PFSK-1 (cell line): ENCODE measurements around the gene ING4.

ENCODE experiments used
- FOXP2 ChIP-seq: optimal IDR thresholded peaks from 2 replicates; pipeline ENCODE3; 2011; ENCODE audit warnings: borderline replicate concordance, control low read depth, inconsistent platforms; ENCODE audit not compliant: insufficient read depth; ENCODE audit errors: extremely low read length, extremely low read depth
- POLR2AphosphoS5 ChIP-seq: IDR thresholded peaks from 2 replicates; pipeline ENCODE4 v1.6.1; 2012; ENCODE audit warnings: low read depth, mild to moderate bottlenecking, control low read depth, low read length, moderate library complexity
- REST ChIP-seq, 2 experiments: IDR thresholded peaks; 2 replicates each; pipeline versions ENCODE4 v1.6.1 to v1.8.0; 2011 to 2012; ENCODE audit warnings: low read depth in 2 of 2, low read length in 2 of 2, control low read depth in 1 of 2, inconsistent platforms in 1 of 2, mild to moderate bottlenecking in 1 of 2, moderate library complexity in 1 of 2; ENCODE audit not compliant: insufficient read depth in 1 of 2
- SIN3A ChIP-seq: IDR thresholded peaks from 2 replicates; pipeline ENCODE4 v1.6.1; 2012; ENCODE audit warnings: mild to moderate bottlenecking, low read length, moderate library complexity, borderline replicate concordance; ENCODE audit not compliant: insufficient read depth
- TAF1 ChIP-seq: IDR thresholded peaks from 2 replicates; pipeline ENCODE4 v1.6.1; 2012; ENCODE audit warnings: low read length, control low read depth, borderline replicate concordance; ENCODE audit not compliant: insufficient read depth

Gene ING4

GRCh38 chr12:6604259-6605029 lies 58.5 kb downstream of the ING4 start:
- TF ChIP-seq SIN3A (no peak), FOXP2 (no peak), TAF1 (no peak), REST (IDR thresholded peaks at IDR 0.05; ENCODE audit: insufficient read depth in 1 of 2, low read depth in 2 of 2, low read length in 2 of 2) (no peak), POLR2AphosphoS5 (no peak)

- no peak for TF ChIP-seq POLR2AphosphoS5
- no peak for TF ChIP-seq SIN3A
- no peak for TF ChIP-seq REST (IDR thresholded peaks at IDR 0.05; ENCODE audit: insufficient read depth in 1 of 2, low read depth in 2 of 2, low read length in 2 of 2)
- no peak for TF ChIP-seq TAF1
- TF ChIP-seq FOXP2, result no peak
Measured at GRCh38 chr12:6603095-6603567, 59.8 kb downstream of the ING4 start.

- TF ChIP-seq TAF1 (no peak), POLR2AphosphoS5 (no peak), SIN3A (no peak), REST (IDR thresholded peaks at IDR 0.05; ENCODE audit: insufficient read depth in 1 of 2, low read depth in 2 of 2, low read length in 2 of 2) (no peak), FOXP2 (no peak)
Measured at GRCh38 chr12:6602526-6602925, 60.4 kb downstream of the ING4 start.
